Breast epithelium (tissue), 3 donors: ENCODE measurements around the gene CYP2U1.

ENCODE experiments used
- POLR2A ChIP-seq: fragments of 450-650 bp; IDR thresholded peaks from one replicate; pipeline ENCODE4 v1.6.1; 2016; ENCODE audit warnings: antibody characterized with exemption, mild to moderate bottlenecking, moderate library complexity
- TF ChIP-seq, protein P1 (sequence below), 3 donors: fragments of 450-650 bp; IDR thresholded peaks; one replicate each; pipeline ENCODE4 v1.5.1; 2016 to 2017; ENCODE audit warnings: antibody characterized with exemption in 3 of 3, mild to moderate bottlenecking in 3 of 3, moderate library complexity in 3 of 3

DNA sequence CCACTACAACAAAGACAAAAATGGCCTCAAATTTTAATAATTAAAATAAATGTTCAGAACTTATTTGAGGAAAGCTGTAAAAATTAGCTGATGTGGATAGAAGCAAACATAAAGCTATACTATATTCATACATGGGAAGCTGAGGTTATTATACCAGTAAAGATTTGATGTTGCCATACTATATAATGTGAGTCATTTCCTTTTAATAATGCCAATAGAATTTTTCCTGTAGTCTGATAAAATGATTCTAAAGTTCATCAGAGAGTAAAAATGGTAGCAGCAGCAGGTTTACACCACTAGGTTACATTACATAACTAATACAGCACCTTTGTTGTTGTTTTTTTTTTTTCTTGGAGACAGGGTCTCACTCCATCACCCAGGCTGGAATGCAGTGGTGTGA is 45.5 kb upstream of the CYP2U1 start:
- TF ChIP-seq, protein P1, sequence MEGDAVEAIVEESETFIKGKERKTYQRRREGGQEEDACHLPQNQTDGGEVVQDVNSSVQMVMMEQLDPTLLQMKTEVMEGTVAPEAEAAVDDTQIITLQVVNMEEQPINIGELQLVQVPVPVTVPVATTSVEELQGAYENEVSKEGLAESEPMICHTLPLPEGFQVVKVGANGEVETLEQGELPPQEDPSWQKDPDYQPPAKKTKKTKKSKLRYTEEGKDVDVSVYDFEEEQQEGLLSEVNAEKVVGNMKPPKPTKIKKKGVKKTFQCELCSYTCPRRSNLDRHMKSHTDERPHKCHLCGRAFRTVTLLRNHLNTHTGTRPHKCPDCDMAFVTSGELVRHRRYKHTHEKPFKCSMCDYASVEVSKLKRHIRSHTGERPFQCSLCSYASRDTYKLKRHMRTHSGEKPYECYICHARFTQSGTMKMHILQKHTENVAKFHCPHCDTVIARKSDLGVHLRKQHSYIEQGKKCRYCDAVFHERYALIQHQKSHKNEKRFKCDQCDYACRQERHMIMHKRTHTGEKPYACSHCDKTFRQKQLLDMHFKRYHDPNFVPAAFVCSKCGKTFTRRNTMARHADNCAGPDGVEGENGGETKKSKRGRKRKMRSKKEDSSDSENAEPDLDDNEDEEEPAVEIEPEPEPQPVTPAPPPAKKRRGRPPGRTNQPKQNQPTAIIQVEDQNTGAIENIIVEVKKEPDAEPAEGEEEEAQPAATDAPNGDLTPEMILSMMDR (IDR thresholded peaks at IDR 0.05), result no peak
- no peak for TF ChIP-seq POLR2A
